Spinal cord (tissue), 10 donors: Measurements from ENCODE around the gene GNAQ. TPM values are rescaled to one million over a fixed set of nuclear protein-coding genes. Genes with fewer than 3 reads are reported as not detected.

ENCODE experiments used
- DNase-seq, 6 donors: peaks; one replicate each; pipeline versions ENCODE4 v3.0.0 to v3.0.0-alpha.2; 2013 to 2015; ENCODE audit warnings: low spot score in 6 of 6, low read depth in 4 of 6
- H3K27ac ChIP-seq: one replicate; pipeline ENCODE4 v1.5.1; 2013; ENCODE audit warnings: low read depth, low read length, control low read depth
- H3K27me3 ChIP-seq: one replicate; pipeline ENCODE4 v1.6.1; 2013; ENCODE audit warnings: low read length; ENCODE audit not compliant: control insufficient read depth, insufficient read depth
- H3K36me3 ChIP-seq: one replicate; pipeline ENCODE4 v1.6.1; 2013; ENCODE audit warnings: low read length; ENCODE audit not compliant: control insufficient read depth, insufficient read depth
- H3K4me1 ChIP-seq: one replicate; pipeline ENCODE4 v1.6.1; 2013; ENCODE audit warnings: low read length; ENCODE audit not compliant: control insufficient read depth, insufficient read depth
- H3K4me3 ChIP-seq: one replicate; pipeline ENCODE4 v1.5.1; 2013; ENCODE audit warnings: low read depth, low read length, control low read depth
- H3K9me3 ChIP-seq: one replicate; pipeline ENCODE4 v1.6.1; 2013; ENCODE audit warnings: low read length; ENCODE audit not compliant: control insufficient read depth, insufficient read depth
- WGBS: methylation state at CpG from one replicate; pipeline ENCODE4 v1.1.5; 2013; ENCODE audit warnings: missing lambda C conversion rate; ENCODE audit not compliant: insufficient coverage; 5-methylcytosine and 5-hydroxymethylcytosine counted together
- polyA plus RNA-seq, 2 donors: library from polyadenylated mRNA; unstranded; fragments of 120-200 nt; gene quantifications; one replicate each; pipeline ENCODE4 v1.2.1, GENCODE V29; 2013; ENCODE audit not compliant: insufficient read length in 2 of 2
- total RNA-seq, 2 donors: library from RNA; depleted of rRNA in 1 of 2; stranded (reverse); fragments of 120-200 nt in 1 of 2; fragments of >200 nt in 1 of 2; gene quantifications; one replicate each; pipeline versions ENCODE4 v1.2.3 to v1.2.4, GENCODE V29; 2013 to 2014
- donor health status: healthy.

The GNAQ gene
- total and polyA plus RNA-seq, 4 donors: 53.2 to 134 (median 102) TPM

DNA sequence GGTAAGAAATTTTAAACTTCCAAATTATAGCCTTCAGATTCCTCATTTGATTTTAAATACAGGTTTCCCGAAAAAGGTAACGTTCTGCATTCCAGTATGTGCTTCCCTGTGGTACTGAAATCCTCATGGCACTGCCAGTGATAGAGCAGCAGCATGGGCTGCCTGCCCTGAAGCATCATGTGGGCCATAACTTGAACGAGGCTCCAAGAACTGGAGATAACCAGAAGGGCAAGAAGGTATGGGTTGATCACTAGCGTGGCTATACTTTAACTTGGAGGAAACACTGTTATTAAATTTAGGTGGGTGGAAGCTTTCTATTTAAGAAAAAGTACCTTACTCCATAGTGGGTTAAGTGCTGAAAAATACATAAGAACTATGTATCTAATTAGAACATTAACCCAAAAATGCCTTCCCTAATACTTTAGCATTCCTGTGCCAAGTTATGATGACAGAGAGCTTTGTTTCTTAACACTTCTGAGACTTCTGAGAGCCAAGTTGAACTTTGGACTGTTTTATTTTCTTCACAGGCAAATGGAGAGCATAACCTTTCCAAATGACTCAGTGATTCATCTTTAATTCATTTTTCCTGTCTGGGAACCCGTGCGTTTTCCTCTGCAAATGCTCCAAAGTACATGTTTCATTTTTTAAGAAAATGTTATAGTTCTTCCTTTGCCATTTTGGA, 192.0 kb downstream of the GNAQ start:
- Histone ChIP-seq H3K4me1 (no peaks in the 10 kb centered on the region), H3K36me3 (no peaks in the 10 kb centered on the region), H3K27ac (no peak overlapping the region), H3K4me3 (no peak overlapping the region), H3K27me3 (no peaks in the 10 kb centered on the region), H3K9me3 (no peaks in the 10 kb centered on the region)
- 92% methylated on average over 2 of the region's 6 CpGs for WGBS
- no peak for DNase-seq

- Histone ChIP-seq H3K36me3 (no peaks in the 10 kb centered on the region), H3K4me1 (no peaks in the 10 kb centered on the region), H3K27me3 (no peaks in the 10 kb centered on the region), H3K27ac (no peak overlapping the region), H3K9me3 (no peaks in the 10 kb centered on the region), H3K4me3 (no peak overlapping the region)
- no peak for DNase-seq
- WGBS: no CpG with 5 or more reads among the region's 1 CpG
These were observed 192.6 kb downstream of the GNAQ start for GRCh38 chr9:77838986-77839385.

- Histone ChIP-seq H3K27me3 (no peaks in the 10 kb centered on the region), H3K4me3 (no peak overlapping the region), H3K4me1 (peaks cover 3% of the 10 kb centered on the region), H3K36me3 (no peaks in the 10 kb centered on the region), H3K27ac (no peak overlapping the region), H3K9me3 (no peaks in the 10 kb centered on the region)
- WGBS: no CpG with 5 or more reads among the region's 4 CpGs
- DNase-seq: no peak
These were observed 196.6 kb downstream of the GNAQ start for GRCh38 chr9:77834898-77835488.

- Histone ChIP-seq H3K27ac (no peak overlapping the region), H3K36me3 (no peaks in the 10 kb centered on the region), H3K4me3 (no peak overlapping the region), H3K27me3 (no peaks in the 10 kb centered on the region), H3K4me1 (peaks cover 3% of the 10 kb centered on the region), H3K9me3 (no peaks in the 10 kb centered on the region)
- no CpG with 5 or more reads among the region's 1 CpG for WGBS
- no peak for DNase-seq
These were observed 197.8 kb downstream of the GNAQ start for GRCh38 chr9:77833561-77834429.

GRCh38 chr9:77832639-77833038, 199.0 kb downstream of the GNAQ start:
- WGBS: 100% methylated on average over 3 of the region's 9 CpGs
- no peak for DNase-seq
- no peak overlapping the region for H3K27ac ChIP-seq
- H3K9me3 ChIP-seq: no peaks in the 10 kb centered on the region
- H3K4me3 ChIP-seq: no peak overlapping the region
- H3K36me3 ChIP-seq: no peaks in the 10 kb centered on the region
- H3K27me3 ChIP-seq: no peaks in the 10 kb centered on the region
- H3K4me1 ChIP-seq: peaks cover 3% of the 10 kb centered on the region

- Histone ChIP-seq H3K27me3 (no peaks in the 10 kb centered on the region), H3K27ac (no peak overlapping the region), H3K4me3 (no peak overlapping the region), H3K9me3 (no peaks in the 10 kb centered on the region), H3K36me3 (no peaks in the 10 kb centered on the region), H3K4me1 (peaks cover 3% of the 10 kb centered on the region)
- WGBS: 83% methylated on average over 1 of the region's 1 CpG
- DNase-seq: no peak
These were observed 199.8 kb downstream of the GNAQ start for GRCh38 chr9:77831781-77832180.

DNA sequence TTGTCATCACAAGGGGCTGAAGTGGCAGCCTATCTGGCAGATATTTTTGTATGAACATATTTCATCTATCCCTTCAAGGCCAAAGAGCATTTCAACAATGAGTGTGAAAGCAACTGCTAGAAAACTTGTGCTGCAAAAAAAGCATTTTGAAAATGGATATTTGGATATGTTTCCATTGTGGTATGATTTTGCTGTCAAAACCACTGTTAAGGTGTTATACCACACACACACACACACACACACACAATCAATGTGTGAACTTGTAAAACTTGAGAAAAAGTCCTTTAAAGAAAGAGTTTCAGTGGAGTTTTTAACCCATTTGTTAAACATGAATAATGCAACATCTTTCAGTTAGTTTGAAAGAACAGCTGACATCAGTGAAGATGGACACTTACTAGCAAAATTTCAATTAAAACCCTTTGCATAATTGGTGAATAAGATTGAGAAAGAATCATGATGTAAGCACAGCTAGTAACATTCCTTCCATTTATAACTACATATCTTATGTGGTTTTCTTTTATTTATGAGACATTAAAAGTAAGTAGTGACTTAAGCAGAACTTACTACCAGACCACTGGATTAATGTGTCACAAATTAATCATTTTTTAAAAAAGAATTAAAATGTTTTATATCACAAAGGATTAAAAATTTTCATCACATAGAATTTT, 200.9 kb downstream of the GNAQ start:
- no peaks in the 10 kb centered on the region for H3K36me3 ChIP-seq
- peaks cover 3% of the 10 kb centered on the region for H3K4me1 ChIP-seq
- no peak for DNase-seq
- no peaks in the 10 kb centered on the region for H3K27me3 ChIP-seq
- no peak overlapping the region for H3K27ac ChIP-seq
- H3K9me3 ChIP-seq: no peaks in the 10 kb centered on the region
- H3K4me3 ChIP-seq: no peak overlapping the region

DNA sequence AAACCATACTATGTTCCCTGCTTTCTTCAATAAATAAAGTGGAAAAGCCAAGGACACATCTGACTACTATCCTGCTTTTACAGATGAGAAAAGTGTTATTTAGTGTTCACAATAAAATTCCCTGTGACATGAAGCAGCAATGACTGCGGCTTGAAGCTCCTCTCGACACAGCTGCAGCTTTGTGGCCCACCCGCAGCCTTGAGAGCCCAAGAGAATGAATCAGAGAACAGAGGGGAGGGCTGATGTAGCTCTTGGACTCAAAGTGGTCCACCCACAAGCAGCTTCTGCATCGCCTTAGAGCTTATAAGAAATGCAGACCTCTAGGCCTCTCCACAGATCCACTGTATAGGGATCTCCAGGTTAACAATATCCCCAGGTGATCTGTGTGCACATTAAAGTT, 202.2 kb downstream of the GNAQ start:
- 70% methylated on average over 2 of the region's 4 CpGs for WGBS
- DNase-seq: no peak
- Histone ChIP-seq H3K4me3 (no peak overlapping the region), H3K27me3 (no peaks in the 10 kb centered on the region), H3K4me1 (peaks cover 7% of the 10 kb centered on the region), H3K36me3 (no peaks in the 10 kb centered on the region), H3K9me3 (no peaks in the 10 kb centered on the region), H3K27ac (no peak overlapping the region)

GRCh38 chr9:77827104-77827784, 204.4 kb downstream of the GNAQ start:
- Histone ChIP-seq H3K9me3 (no peaks in the 10 kb centered on the region), H3K4me3 (no peak overlapping the region), H3K27ac (no peak overlapping the region), H3K27me3 (no peaks in the 10 kb centered on the region), H3K4me1 (peaks cover 3% of the 10 kb centered on the region), H3K36me3 (no peaks in the 10 kb centered on the region)
- WGBS: no CpG with 5 or more reads among the region's 6 CpGs
- DNase-seq: no peak
